Subcutaneous adipose tissue (tissue), 4 donors: Measurements from ENCODE around the gene DNAI2. TPM values are rescaled to one million over a fixed set of nuclear protein-coding genes. Genes with fewer than 3 reads are reported as not detected.

Source experiments
- total RNA-seq, 4 donors: library from RNA; depleted of rRNA; stranded (reverse); fragments of >200 nt; gene quantifications; one replicate each; pipeline ENCODE4 v1.1.0, GENCODE V29; 2016
- TF ChIP-seq, protein P1 (sequence below): fragments of 450-650 bp; IDR thresholded peaks from one replicate; pipeline ENCODE4 v1.5.1; 2016; ENCODE audit warnings: low read depth, mild to moderate bottlenecking, control low read depth, antibody characterized with exemption, moderate library complexity

DNAI2 gene
- total RNA-seq, 4 donors from 2014 or later = not detected

DNA sequence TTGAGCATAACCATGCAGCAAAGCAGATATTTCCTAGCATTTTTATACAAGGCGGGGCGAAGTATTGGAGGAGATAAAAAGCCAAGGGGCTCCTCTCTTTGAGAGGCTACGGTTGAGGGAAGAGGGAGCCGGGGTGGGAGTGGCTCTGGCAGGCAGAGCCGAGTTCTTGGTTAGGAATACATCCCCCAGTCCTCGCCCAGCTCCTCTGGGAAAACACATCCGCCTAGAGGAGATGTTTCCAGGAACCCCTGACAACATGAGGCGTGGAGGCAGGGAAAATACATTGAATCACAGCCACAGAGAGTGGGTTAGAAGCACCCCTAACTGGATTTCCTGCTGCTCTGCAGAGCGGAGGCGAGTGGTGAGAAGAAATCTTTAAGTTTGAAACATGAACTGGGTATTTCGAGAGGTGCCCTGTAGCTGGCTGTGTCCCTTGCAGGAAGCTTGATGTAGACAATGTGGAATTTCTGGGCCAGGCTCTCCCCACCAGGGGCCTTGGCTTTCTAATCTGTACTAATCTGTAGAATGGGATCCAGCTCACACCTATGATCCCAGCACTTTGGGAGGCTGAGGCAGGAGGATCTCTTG, 33.3 kb upstream of the DNAI2 start:
- TF ChIP-seq, protein P1, sequence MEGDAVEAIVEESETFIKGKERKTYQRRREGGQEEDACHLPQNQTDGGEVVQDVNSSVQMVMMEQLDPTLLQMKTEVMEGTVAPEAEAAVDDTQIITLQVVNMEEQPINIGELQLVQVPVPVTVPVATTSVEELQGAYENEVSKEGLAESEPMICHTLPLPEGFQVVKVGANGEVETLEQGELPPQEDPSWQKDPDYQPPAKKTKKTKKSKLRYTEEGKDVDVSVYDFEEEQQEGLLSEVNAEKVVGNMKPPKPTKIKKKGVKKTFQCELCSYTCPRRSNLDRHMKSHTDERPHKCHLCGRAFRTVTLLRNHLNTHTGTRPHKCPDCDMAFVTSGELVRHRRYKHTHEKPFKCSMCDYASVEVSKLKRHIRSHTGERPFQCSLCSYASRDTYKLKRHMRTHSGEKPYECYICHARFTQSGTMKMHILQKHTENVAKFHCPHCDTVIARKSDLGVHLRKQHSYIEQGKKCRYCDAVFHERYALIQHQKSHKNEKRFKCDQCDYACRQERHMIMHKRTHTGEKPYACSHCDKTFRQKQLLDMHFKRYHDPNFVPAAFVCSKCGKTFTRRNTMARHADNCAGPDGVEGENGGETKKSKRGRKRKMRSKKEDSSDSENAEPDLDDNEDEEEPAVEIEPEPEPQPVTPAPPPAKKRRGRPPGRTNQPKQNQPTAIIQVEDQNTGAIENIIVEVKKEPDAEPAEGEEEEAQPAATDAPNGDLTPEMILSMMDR = no peak

DNA sequence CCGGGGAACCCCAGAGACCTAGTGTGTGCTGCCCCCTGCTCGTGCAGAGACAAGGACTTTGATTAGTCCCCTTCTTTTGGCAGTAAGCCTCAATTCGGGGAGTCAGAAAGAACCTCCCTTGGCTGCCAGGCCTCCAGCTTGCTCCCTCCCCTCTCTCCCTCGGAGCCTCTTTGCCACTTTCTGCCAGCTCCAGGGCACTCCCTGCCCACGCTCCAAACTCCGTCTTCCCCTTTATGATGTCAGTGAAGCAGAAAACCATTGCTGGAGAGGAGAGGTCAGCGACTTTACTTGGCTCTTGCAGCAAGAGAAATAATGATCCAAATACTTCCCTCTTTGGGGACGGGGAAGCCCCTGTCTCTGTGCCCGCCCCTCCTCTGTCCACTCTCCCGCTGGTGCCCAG, 32.6 kb upstream of the DNAI2 start:
- TF ChIP-seq, protein P1 = no peak

DNA sequence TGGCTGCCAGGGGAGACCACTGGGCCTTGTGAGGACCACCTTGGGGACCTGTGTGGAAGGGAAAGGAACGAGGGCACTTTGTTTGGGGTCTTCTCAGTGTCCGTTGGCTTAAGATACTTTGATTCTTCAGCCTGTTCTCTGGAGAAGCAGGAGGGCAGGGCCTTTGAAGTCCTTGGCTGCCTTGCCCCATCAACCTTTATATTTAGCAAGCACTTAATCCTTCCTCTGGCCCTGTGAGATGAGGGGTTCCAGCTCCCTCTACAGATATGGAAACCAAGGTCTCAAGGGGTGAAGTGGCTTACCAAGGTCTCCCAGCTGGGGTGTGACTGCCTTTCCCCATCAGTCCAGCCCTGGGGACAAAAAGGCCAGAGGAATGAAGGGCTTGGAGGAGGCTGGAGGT, 32.2 kb upstream of the DNAI2 start:
- TF ChIP-seq, protein P1 = no peak

DNA sequence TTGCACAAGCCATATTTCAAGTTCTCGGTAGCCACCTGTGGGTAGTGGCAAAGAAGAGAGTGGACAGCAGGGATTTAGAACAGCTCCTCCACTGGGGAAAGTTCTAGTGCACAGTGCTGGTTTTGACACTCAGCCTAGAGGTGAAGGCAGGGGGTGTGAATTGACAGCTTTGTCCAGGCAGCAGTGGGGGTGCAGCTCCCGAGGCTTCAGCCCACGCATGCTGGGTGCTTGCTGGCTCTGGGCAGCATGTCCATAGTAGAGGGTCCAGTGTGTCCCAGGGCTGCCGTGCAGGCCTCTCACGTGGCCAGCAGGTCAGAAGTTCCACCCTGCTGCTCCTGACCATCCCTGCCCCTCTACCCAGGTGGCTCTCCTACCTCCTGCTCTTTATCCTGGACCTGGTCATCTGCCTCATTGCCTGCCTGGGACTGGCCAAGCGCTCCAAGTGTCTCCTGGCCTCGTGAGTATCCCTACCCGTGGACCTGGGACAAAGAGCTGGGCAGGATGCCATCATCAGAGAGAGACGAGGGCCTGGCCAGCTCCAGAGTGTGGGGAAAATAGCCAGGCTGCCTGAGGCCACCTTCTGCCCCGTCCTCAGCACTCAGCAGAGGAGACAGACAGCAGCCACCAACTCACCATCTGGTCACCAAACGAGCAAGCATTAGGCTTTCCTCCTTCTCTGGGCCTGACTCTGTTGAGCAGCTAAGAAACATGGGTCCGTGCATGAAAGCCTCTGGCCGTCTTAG, 30.9 kb upstream of the DNAI2 start:
- TF ChIP-seq, protein P1 = no peak

DNA sequence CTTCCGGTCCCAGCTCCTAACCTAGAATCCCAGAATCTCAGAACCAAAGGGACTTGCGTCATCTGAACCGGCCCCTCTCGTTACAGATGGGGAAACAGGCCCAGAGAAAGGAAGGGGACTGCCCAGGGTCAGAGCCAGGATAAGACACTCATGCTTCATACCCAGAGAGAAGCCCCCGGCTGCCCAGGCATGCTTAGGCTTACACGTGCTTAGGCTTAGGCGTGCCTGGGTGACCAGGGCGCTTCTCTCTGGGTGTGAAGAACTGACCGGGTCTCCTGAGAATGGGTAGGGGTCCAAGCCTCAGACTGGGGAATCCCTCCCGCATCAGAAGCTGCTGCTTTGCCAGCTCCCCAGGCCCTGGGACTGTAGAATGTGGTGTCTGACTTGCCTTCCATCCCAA, 29.9 kb upstream of the DNAI2 start:
- TF ChIP-seq, protein P1 = no peak

DNA sequence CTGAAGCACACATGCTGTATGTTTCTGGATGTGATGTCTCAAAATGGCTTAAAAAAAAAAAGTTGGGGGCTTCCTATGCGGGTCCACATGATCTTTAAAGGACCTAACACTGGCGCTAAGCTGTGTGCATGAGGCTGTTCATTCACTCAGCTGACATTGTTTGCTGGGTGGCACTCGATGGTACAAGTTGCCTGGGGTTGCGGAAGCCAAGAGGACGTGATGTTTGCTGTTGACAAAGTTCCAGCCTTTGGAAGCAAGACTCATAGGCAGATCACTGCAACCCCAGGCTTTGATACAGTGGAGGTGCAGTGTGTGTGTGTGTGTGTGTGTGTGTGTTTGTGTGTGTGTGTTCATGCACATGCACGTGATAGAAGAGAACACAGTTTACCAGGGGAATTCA, 29.5 kb upstream of the DNAI2 start:
- TF ChIP-seq, protein P1 = no peak

DNA sequence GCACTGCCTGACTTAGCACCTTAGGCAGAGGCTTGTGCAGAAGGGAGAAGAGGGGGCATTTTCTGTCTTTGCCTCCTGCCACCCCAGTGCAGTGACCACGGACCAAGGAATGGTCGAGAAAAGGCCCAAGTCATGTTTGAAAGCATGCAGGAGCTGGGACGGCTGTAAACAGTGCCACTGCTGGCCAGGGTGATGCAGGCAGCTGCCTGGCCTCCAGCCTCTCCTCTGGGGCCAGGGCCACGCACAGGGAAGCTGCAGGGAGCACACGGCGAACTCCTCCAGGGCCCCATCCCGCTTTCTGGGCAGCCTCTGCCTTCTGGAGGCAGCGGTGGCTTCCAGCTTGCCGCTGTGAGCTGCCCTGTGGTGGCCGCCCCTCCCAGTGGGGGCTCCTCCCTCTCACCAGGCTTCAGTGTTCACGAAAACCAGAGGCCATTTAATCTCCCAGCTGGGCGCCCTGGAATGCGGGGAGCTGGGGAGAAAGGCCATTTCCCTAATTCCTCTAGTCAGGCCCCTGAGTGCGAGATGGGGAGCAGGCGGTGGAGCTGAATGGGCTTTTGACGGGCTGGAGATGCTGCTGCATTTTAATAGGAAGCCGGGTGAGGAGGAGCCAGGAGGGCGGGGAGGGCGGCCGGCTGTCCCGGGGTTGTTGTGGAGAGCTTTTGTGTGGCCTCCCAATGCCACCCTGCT, 28.7 kb upstream of the DNAI2 start:
- TF ChIP-seq, protein P1 = no peak
